Measurements from ENCODE around the gene CYP3A4.
"Not testable (repeated sequence)": the region's sequence is repeated elsewhere in the genome, so short reads cannot be mapped to it uniquely, and the experiment has no call there.

Gene CYP3A4

DNA sequence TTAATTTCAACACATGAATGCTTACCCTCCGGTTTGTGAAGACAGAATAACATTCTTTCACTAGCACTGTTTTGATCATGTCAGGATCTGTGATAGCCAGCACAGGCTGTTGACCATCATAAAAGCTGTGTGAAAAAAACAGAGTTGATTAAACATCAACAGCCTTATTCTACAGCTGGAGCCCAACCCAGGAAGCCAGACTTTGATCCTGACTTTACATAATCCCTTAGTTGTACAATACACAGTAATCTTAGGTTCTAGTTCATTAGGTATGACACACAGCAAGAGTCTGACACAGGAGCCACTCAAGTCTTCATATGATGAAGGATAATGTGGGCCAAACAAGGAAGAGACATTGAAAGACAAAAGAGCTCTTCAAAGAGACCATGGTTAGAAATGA is 11.4 kb downstream of the CYP3A4 start:
- H3K27ac ChIP-seq (ENCODE audit: low read depth, low read length), result no peak overlapping the region
- no peaks in the 10 kb centered on the region for H3K9me3 ChIP-seq (ENCODE audit: low read length)
- H3K27me3 ChIP-seq (ENCODE audit: control insufficient read depth in 1 of 2, insufficient read depth in 2 of 2, low read length in 2 of 2), result no peaks in the 10 kb centered on the region
- H3K36me3 ChIP-seq (ENCODE audit: insufficient read depth, low read length), result no peaks in the 10 kb centered on the region
- no peak overlapping the region for H3K9ac ChIP-seq (ENCODE audit: low read length)
- H3K4me3 ChIP-seq (ENCODE audit: low read depth in 1 of 2, low read length in 2 of 2), result no peak overlapping the region
- H3K4me1 ChIP-seq (ENCODE audit: insufficient read depth, low read length), result no peaks in the 10 kb centered on the region

DNA sequence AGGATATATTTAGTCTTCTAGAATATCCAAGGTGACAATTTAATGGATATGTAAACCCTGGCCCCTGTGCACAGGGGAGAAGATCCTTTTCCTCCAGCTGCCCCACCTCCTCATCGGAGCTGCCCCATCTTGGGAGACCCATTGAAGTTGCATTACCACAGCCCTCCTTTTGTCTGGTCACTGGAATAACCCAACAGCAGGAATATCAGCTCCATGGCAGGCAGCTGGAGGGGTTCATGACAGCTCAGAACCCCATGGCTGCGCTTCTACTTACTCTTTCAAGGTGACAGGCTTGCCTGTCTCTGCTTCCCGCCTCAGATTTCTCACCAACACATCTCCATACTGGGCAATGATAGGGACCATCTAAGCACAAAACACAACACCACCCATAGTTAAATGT is 14.5 kb downstream of the CYP3A4 start:
- H3K9ac ChIP-seq (ENCODE audit: low read length); H3K27ac ChIP-seq (ENCODE audit: low read depth, low read length); H3K9me3 ChIP-seq (ENCODE audit: low read length); H3K4me3 ChIP-seq (ENCODE audit: low read depth in 1 of 2, low read length in 2 of 2); H3K4me1 ChIP-seq (ENCODE audit: insufficient read depth, low read length); H3K27me3 ChIP-seq (ENCODE audit: control insufficient read depth in 1 of 2, insufficient read depth in 2 of 2, low read length in 2 of 2); H3K36me3 ChIP-seq (ENCODE audit: insufficient read depth, low read length): not testable (repeated sequence)

DNA sequence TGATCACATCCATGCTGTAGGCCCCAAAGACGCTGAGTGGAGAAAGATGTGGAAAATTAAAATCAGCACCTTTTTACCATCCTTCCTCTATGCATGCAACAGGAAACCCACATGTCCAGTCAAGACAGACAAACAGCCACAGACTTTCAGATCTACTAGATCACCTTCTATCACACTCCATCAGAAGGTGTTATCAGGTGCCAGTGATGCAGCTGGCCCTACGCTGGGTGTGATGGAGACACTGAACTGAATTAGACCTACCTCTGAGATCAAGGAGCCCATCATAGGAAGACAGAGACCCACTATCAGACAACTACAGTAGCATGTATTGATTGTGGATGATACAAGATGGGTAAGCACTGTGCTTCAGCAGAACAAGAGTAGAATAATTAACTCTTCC is 15.5 kb downstream of the CYP3A4 start:
- Histone ChIP-seq H3K4me3 (ENCODE audit: low read depth in 1 of 2, low read length in 2 of 2) (no peak overlapping the region), H3K36me3 (ENCODE audit: insufficient read depth, low read length) (no peaks in the 10 kb centered on the region), H3K9ac (ENCODE audit: low read length) (no peak overlapping the region), H3K4me1 (ENCODE audit: insufficient read depth, low read length) (no peaks in the 10 kb centered on the region), H3K27me3 (ENCODE audit: control insufficient read depth in 1 of 2, insufficient read depth in 2 of 2, low read length in 2 of 2) (no peaks in the 10 kb centered on the region), H3K9me3 (ENCODE audit: low read length) (no peaks in the 10 kb centered on the region), H3K27ac (ENCODE audit: low read depth, low read length) (no peak overlapping the region)

DNA sequence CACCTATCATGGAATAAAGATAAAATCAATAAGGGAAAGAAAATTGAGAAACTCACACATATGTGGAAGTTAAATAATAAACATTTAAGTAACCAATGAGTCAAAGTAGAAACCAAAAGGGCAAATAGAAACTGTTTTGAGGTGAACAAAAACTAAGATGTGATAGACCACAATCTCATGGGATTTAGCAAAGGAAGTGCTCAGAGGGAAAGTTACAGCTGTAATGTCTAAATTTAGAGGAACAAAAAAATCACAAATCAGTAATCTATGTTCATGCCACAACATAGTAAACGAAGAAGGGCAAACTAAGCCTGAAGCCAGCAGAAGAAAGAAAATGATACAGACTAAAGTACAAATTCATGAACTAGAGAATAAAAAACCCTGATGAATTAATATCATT is 16.3 kb downstream of the CYP3A4 start:
- no peaks in the 10 kb centered on the region for H3K4me1 ChIP-seq (ENCODE audit: insufficient read depth, low read length)
- no peaks in the 10 kb centered on the region for H3K36me3 ChIP-seq (ENCODE audit: insufficient read depth, low read length)
- H3K4me3 ChIP-seq (ENCODE audit: low read depth in 1 of 2, low read length in 2 of 2), result no peak overlapping the region
- H3K9me3 ChIP-seq (ENCODE audit: low read length), result no peaks in the 10 kb centered on the region
- no peak overlapping the region for H3K9ac ChIP-seq (ENCODE audit: low read length)
- H3K27ac ChIP-seq (ENCODE audit: low read depth, low read length), result no peak overlapping the region
- no peaks in the 10 kb centered on the region for H3K27me3 ChIP-seq (ENCODE audit: control insufficient read depth in 1 of 2, insufficient read depth in 2 of 2, low read length in 2 of 2)

DNA sequence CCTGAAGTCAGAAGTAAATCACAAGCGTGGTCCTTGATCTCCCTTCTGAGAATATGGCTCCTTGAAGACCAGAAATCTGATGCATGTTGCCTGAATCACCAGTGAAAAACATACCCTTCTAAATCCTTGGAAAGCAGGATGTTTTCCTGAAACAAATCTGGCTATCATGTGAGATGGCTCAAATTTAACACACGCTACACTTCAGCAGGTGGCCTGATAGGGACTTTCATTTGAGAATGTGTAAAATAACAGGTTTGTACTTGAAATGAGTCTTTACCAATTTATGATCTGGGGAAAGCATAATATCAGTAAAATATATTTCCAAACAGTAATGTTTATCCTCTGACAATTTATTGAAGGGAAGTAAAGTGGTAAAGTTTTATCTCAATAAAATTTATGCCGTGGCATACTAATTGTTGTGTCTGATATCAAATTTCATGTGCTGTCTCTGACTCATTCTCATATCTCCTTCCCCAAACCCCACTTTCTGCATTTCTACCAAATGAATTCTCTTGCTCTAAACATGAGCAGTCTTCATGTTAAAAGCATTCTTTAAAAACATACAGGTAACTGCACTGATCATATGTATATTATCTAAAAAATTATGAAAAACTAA is 17.4 kb downstream of the CYP3A4 start:
- no peaks in the 10 kb centered on the region for H3K9me3 ChIP-seq (ENCODE audit: low read length)
- H3K4me3 ChIP-seq (ENCODE audit: low read depth in 1 of 2, low read length in 2 of 2), result no peak overlapping the region
- no peak overlapping the region for H3K9ac ChIP-seq (ENCODE audit: low read length)
- no peaks in the 10 kb centered on the region for H3K36me3 ChIP-seq (ENCODE audit: insufficient read depth, low read length)
- H3K27ac ChIP-seq (ENCODE audit: low read depth, low read length), result no peak overlapping the region
- H3K27me3 ChIP-seq (ENCODE audit: control insufficient read depth in 1 of 2, insufficient read depth in 2 of 2, low read length in 2 of 2), result no peaks in the 10 kb centered on the region
- no peaks in the 10 kb centered on the region for H3K4me1 ChIP-seq (ENCODE audit: insufficient read depth, low read length)

DNA sequence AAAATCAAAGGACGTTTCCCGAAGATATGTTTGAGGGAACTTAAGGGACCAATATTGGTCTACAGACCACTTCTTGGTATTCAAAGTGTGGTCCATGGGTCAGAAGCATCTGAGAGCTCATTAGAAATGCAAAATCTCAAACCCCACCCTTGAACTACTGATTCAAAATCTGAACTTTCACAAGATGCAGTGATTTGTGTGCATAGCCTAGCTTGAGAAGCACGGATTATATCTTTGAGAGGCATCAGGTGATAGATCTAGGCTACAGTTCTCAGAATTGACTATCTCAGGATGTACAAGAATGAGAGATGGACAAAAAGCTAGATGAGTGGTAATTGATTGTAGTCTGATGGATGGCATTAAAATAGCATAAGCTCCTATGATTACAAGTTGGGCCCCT is 19.5 kb downstream of the CYP3A4 start:
- no peaks in the 10 kb centered on the region for H3K9me3 ChIP-seq (ENCODE audit: low read length)
- H3K4me3 ChIP-seq (ENCODE audit: low read depth in 1 of 2, low read length in 2 of 2), result no peak overlapping the region
- no peak overlapping the region for H3K9ac ChIP-seq (ENCODE audit: low read length)
- no peak overlapping the region for H3K27ac ChIP-seq (ENCODE audit: low read depth, low read length)
- no peaks in the 10 kb centered on the region for H3K4me1 ChIP-seq (ENCODE audit: insufficient read depth, low read length)
- no peaks in the 10 kb centered on the region for H3K36me3 ChIP-seq (ENCODE audit: insufficient read depth, low read length)
- no peaks in the 10 kb centered on the region for H3K27me3 ChIP-seq (ENCODE audit: control insufficient read depth in 1 of 2, insufficient read depth in 2 of 2, low read length in 2 of 2)

DNA sequence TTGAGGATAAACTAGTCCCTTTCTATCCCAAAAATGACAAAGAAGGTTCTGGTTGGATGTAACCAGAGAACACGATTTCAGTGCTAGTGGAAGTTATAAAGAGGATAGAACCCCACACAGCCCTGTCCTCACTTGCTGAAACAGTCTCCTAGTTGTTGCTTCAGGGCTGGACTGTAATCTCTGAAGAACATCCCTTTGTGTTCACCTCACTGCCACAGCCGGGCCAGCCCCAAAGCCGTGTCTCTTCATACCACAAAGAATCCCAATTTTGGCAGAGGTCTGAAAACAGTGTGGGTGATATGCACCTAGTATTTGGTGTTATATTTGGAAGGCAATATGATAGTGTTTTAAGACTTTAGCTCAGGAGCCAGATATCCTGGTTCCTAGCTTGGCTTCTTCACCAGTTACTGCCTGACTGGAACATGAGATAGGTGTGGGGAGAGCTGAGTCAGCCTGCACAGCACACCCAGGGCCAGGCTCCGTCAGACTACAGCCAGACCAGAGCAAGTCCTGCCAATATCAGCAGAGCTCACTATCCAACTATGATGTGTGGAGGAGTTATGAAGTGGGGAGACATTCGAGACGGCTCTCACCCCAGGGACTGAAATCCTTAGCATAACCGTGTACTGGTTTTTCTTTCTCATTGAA is 21.2 kb downstream of the CYP3A4 start:
- Histone ChIP-seq H3K4me1 (ENCODE audit: insufficient read depth, low read length) (no peaks in the 10 kb centered on the region), H3K9me3 (ENCODE audit: low read length) (no peaks in the 10 kb centered on the region), H3K4me3 (ENCODE audit: low read depth in 1 of 2, low read length in 2 of 2) (no peak overlapping the region), H3K9ac (ENCODE audit: low read length) (no peak overlapping the region), H3K27ac (ENCODE audit: low read depth, low read length) (no peak overlapping the region), H3K36me3 (ENCODE audit: insufficient read depth, low read length) (no peaks in the 10 kb centered on the region), H3K27me3 (ENCODE audit: control insufficient read depth in 1 of 2, insufficient read depth in 2 of 2, low read length in 2 of 2) (no peaks in the 10 kb centered on the region)

DNA sequence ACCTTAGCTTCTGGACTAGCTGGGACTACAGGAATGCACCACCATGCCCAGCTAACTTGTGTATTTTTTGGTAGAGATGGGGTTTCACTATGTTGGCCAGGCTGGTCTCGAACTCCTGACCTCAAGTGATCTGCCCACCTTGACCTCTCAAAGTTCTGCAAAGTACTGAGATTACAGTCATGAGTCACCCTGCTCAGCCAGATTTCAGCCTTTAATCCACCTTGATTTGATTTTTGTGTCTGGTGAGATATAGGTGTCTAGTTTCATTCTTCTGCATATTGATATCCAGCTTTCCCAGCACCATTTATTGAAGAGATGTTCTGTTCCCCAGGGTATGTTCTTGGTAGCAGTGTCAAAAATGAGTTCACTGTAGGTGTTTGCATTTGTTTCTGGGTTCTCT is 28.9 kb downstream of the CYP3A4 start:
- no peak overlapping the region for H3K9ac ChIP-seq (ENCODE audit: low read length)
- no peaks in the 10 kb centered on the region for H3K9me3 ChIP-seq (ENCODE audit: low read length)
- no peak overlapping the region for H3K27ac ChIP-seq (ENCODE audit: low read depth, low read length)
- H3K36me3 ChIP-seq (ENCODE audit: insufficient read depth, low read length), result no peaks in the 10 kb centered on the region
- H3K27me3 ChIP-seq (ENCODE audit: control insufficient read depth in 1 of 2, insufficient read depth in 2 of 2, low read length in 2 of 2), result no peaks in the 10 kb centered on the region
- H3K4me1 ChIP-seq (ENCODE audit: insufficient read depth, low read length), result peaks cover 6% of the 10 kb centered on the region
- no peak overlapping the region for H3K4me3 ChIP-seq (ENCODE audit: low read depth in 1 of 2, low read length in 2 of 2)

DNA sequence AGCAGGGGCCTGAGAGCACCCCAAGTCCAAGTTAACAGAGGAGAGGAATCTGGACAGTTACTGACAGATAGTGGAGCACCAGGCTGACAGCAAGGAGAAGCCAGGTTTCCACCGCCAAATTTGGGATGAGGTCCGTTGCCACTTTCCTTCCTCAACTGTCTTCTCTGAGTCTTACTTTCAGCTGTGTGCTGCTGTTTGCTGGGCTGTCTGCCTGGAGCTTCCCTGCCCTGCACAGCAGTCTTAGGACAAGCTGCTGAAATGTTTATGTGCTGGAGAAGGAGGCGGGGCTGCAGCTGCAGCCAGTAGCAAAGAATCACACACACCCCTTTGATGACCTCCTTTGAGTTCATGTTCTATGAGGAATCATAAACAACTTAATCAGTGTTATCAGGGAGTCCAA is 31.6 kb downstream of the CYP3A4 start:
- Histone ChIP-seq H3K4me1 (ENCODE audit: insufficient read depth, low read length) (peaks cover 6% of the 10 kb centered on the region), H3K27ac (ENCODE audit: low read depth, low read length) (peak overlapping the region; percentile 7), H3K9ac (ENCODE audit: low read length) (no peak overlapping the region), H3K4me3 (ENCODE audit: low read depth in 1 of 2, low read length in 2 of 2) (no peak overlapping the region), H3K9me3 (ENCODE audit: low read length) (no peaks in the 10 kb centered on the region), H3K27me3 (ENCODE audit: control insufficient read depth in 1 of 2, insufficient read depth in 2 of 2, low read length in 2 of 2) (no peaks in the 10 kb centered on the region), H3K36me3 (ENCODE audit: insufficient read depth, low read length) (no peaks in the 10 kb centered on the region)

DNA sequence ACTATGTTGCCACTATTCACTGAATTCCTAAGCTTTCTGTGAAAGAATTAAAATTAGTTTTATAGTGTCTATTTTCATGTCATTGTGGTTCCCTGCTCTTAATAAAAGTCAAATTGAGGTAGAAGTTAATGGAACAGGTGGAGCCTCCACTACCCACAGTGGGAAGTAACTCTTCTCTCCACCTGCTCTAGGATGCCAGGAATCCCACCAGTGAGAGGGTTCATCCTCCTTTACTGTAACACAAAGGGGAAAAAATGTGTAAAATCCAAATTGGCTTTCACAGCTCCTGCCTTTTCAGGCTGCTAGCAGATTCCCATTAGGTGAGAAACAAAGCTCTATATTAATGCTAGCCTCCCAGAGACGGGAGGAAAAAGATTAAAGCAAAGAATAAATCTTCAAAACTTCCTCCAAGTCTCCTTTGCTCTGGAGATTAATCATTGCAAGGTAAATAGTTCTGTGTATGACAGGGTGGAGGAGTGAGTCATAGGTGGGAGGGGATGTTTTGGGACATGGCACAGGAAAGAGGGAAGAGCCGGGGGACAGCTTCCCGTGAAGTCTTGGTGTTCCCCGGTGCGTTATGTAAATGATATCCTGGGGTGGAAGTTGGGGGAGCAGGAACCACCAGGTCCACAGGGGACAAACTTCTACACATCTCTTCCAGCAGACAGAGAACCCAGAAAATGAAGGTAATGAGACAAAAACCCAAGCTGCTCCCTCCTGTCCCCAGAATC is 32.5 kb downstream of the CYP3A4 start:
- not testable (repeated sequence) for H3K4me3 ChIP-seq (ENCODE audit: low read depth in 1 of 2, low read length in 2 of 2); H3K27me3 ChIP-seq (ENCODE audit: control insufficient read depth in 1 of 2, insufficient read depth in 2 of 2, low read length in 2 of 2); H3K27ac ChIP-seq (ENCODE audit: low read depth, low read length); H3K9me3 ChIP-seq (ENCODE audit: low read length); H3K36me3 ChIP-seq (ENCODE audit: insufficient read depth, low read length); H3K4me1 ChIP-seq (ENCODE audit: insufficient read depth, low read length); H3K9ac ChIP-seq (ENCODE audit: low read length)

DNA sequence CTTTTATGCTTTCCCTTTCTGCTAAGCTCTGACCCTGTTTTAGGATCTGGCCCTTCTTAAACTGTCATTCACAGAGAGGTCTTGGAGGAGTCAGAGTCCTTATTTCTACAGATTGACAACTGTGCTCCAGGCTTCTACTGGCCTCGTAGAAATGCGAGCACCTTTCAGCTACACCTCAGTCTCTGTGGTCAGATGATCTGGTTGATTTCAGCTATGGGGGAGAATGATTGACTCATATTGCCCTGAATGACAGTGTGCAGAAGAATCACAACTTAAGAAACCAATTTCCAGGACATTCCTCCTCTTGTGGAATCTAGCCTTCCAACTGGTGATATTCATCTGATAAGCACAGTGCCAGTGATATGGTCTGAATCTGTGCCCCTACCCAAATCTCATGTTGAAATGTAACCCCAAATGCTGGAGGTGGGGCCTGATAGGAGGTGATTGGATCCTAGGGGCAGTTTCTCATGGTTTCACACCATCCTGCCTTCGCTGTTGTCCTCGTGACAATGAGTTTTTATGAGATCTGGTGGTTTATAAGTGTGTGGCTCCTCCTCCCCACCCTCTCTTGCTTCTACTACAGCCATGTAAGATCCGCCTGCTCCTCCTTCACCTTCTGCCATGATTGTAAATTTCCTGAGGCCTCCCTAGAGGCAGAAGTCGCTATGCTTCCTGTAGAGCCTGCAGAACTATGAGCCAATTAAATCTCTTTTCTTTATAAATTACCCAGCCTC is 35.0 kb downstream of the CYP3A4 start:
- H3K27me3 ChIP-seq (ENCODE audit: control insufficient read depth in 1 of 2, insufficient read depth in 2 of 2, low read length in 2 of 2), result no peaks in the 10 kb centered on the region
- no peak overlapping the region for H3K27ac ChIP-seq (ENCODE audit: low read depth, low read length)
- H3K4me3 ChIP-seq (ENCODE audit: low read depth in 1 of 2, low read length in 2 of 2), result no peak overlapping the region
- no peaks in the 10 kb centered on the region for H3K36me3 ChIP-seq (ENCODE audit: insufficient read depth, low read length)
- H3K9me3 ChIP-seq (ENCODE audit: low read length), result no peaks in the 10 kb centered on the region
- H3K4me1 ChIP-seq (ENCODE audit: insufficient read depth, low read length), result peaks cover 6% of the 10 kb centered on the region
- H3K9ac ChIP-seq (ENCODE audit: low read length), result no peak overlapping the region

Measured in muscle layer of colon (tissue), 2 donors.